ENCODE measurements around the gene LDLRAD3. TPM values are rescaled to one million over a fixed set of nuclear protein-coding genes. Genes with fewer than 3 reads are reported as not detected.

LDLRAD3 gene
- polyA plus RNA-seq, 3 donors = 7.3 to 14.1 (median 10.4) TPM

GRCh38 chr11:36148701-36149100 lies 204.8 kb downstream of the LDLRAD3 start:
- DNase-seq = no peak
- intact Hi-C loops (cut with micrococcal nuclease) = loop anchor here in 1 of 2 donors (5.0 kb wide), 1 partner anchor 486 kb away; the partner anchor contains the start of gene TRIM44
- Histone ChIP-seq H3K4me3 (replicated peaks in 1 of 3; ENCODE audit: low read depth in 2 of 3, low read length in 3 of 3) (no peak overlapping the region), H3K79me2 (ENCODE audit: insufficient read depth, low read length) (no peaks in the 10 kb centered on the region), H4K20me1 (ENCODE audit: insufficient read depth, low read length) (no peaks in the 10 kb centered on the region), H3K27ac (ENCODE audit: low read depth in 1 of 2, low read length in 2 of 2) (no peak overlapping the region), H3K4me2 (replicated peaks; ENCODE audit: extremely low read depth, low read length, poor library complexity, severe bottlenecking) (no peak overlapping the region), H3K4me1 (ENCODE audit: control insufficient read depth in 1 of 2, insufficient read depth in 2 of 2, low read length in 2 of 2) (peaks cover 13 to 14% of the 10 kb centered on the region in 2 donors), H3K9ac (ENCODE audit: insufficient read depth, low read length, poor library complexity, severe bottlenecking) (no peak overlapping the region), H3K27me3 (ENCODE audit: control insufficient read depth in 2 of 2, insufficient read depth in 2 of 2, low read length in 2 of 2) (no peaks in the 10 kb centered on the region), H2AFZ (ENCODE audit: insufficient read depth, low read depth, low read length, poor library complexity, severe bottlenecking) (no peak overlapping the region), H3K36me3 (replicated peaks in 1 of 2; ENCODE audit: control insufficient read depth in 1 of 2, insufficient read depth in 2 of 2, low read length in 2 of 2) (no peaks in the 10 kb centered on the region), H3K9me3 (replicated peaks in 1 of 2; ENCODE audit: control insufficient read depth in 1 of 2, insufficient read depth in 1 of 2, low read length in 2 of 2) (no peaks in the 10 kb centered on the region)
- Mint-ChIP-seq H3K36me3 (peaks cover 5 to 22% of the 10 kb centered on the region in 2 donors), H3K27ac (peak overlapping the region; percentile 86 to 99 (median 93)), H3K4me1 (peaks cover 26% of the 10 kb centered on the region), H3K4me3 (no peak overlapping the region), H3K27me3 (ENCODE audit: low read depth in 3 of 3) (peaks cover 0 to 3% (median 2%) of the 10 kb centered on the region in 3 donors), H3K9me3 (peaks cover 0 to 5% (median 0%) of the 10 kb centered on the region in 7 donors)
- 100% methylated on average over 3 of the region's 3 CpGs for WGBS (ENCODE audit: insufficient coverage)
- TF ChIP-seq, protein P1, sequence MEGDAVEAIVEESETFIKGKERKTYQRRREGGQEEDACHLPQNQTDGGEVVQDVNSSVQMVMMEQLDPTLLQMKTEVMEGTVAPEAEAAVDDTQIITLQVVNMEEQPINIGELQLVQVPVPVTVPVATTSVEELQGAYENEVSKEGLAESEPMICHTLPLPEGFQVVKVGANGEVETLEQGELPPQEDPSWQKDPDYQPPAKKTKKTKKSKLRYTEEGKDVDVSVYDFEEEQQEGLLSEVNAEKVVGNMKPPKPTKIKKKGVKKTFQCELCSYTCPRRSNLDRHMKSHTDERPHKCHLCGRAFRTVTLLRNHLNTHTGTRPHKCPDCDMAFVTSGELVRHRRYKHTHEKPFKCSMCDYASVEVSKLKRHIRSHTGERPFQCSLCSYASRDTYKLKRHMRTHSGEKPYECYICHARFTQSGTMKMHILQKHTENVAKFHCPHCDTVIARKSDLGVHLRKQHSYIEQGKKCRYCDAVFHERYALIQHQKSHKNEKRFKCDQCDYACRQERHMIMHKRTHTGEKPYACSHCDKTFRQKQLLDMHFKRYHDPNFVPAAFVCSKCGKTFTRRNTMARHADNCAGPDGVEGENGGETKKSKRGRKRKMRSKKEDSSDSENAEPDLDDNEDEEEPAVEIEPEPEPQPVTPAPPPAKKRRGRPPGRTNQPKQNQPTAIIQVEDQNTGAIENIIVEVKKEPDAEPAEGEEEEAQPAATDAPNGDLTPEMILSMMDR (IDR thresholded peaks at IDR 0.05) = no peak

- H3K27ac Mint-ChIP-seq = peak overlapping the region; percentile 86 to 99 (median 93)
- peak overlapping the region; percentile 19 for H3K9ac ChIP-seq (ENCODE audit: insufficient read depth, low read length, poor library complexity, severe bottlenecking)
These were observed 205.8 kb downstream of the LDLRAD3 start for GRCh38 chr11:36149538-36150242.

More at GRCh38 chr11:36149538-36150242, 205.8 kb downstream of the LDLRAD3 start:
- H3K27me3 ChIP-seq (ENCODE audit: control insufficient read depth in 2 of 2, insufficient read depth in 2 of 2, low read length in 2 of 2) = no peaks in the 10 kb centered on the region
- Mint-ChIP-seq H3K4me3 (peak overlapping the region; percentile 13 to 80), H3K36me3 (peaks cover 5 to 22% of the 10 kb centered on the region in 2 donors), H3K27me3 (ENCODE audit: low read depth in 3 of 3) (peaks cover 0 to 3% (median 2%) of the 10 kb centered on the region in 3 donors), H3K4me1 (peaks cover 26% of the 10 kb centered on the region), H3K9me3 (peaks cover 0 to 3% (median 0%) of the 10 kb centered on the region in 7 donors)
- H3K4me3 ChIP-seq (replicated peaks in 1 of 3; ENCODE audit: low read depth in 2 of 3, low read length in 3 of 3) = no peak overlapping the region
- intact Hi-C loops (cut with micrococcal nuclease) = loop anchor here in 1 of 2 donors (5.0 to 10.0 kb wide), 2 partner anchors 215 to 487 kb away; partner anchors contain the start of gene TRIM44
- H4K20me1 ChIP-seq (ENCODE audit: insufficient read depth, low read length) = no peaks in the 10 kb centered on the region
- no peak overlapping the region for H2AFZ ChIP-seq (ENCODE audit: insufficient read depth, low read depth, low read length, poor library complexity, severe bottlenecking)
- TF ChIP-seq, protein P1 (IDR thresholded peaks at IDR 0.05) = peak; percentile 70
- H3K9me3 ChIP-seq (replicated peaks in 1 of 2; ENCODE audit: control insufficient read depth in 1 of 2, insufficient read depth in 1 of 2, low read length in 2 of 2) = no peaks in the 10 kb centered on the region
- peak overlapping the region; percentile 57 to 82 for H3K27ac ChIP-seq (ENCODE audit: low read depth in 1 of 2, low read length in 2 of 2)
- DNase-seq = peak; percentile 95 to 98 (median 98)
- no peaks in the 10 kb centered on the region for H3K79me2 ChIP-seq (ENCODE audit: insufficient read depth, low read length)
- H3K4me1 ChIP-seq (ENCODE audit: control insufficient read depth in 1 of 2, insufficient read depth in 2 of 2, low read length in 2 of 2) = peaks cover 13 to 14% of the 10 kb centered on the region in 2 donors
- peak overlapping the region; percentile 50 for H3K4me2 ChIP-seq (replicated peaks; ENCODE audit: extremely low read depth, low read length, poor library complexity, severe bottlenecking)
- WGBS (ENCODE audit: insufficient coverage) = 44% methylated on average over 4 of the region's 8 CpGs
- H3K36me3 ChIP-seq (replicated peaks in 1 of 2; ENCODE audit: control insufficient read depth in 1 of 2, insufficient read depth in 2 of 2, low read length in 2 of 2) = no peaks in the 10 kb centered on the region
